IPS-18a (cell line): ENCODE results near the gene LYRM7.

Experiments used
- H3K27ac ChIP-seq: one replicate; pipeline ENCODE4 v1.5.1; 2013; ENCODE audit warnings: low read length
- H3K27me3 ChIP-seq: one replicate; pipeline ENCODE4 v1.6.1; 2013; ENCODE audit warnings: mild to moderate bottlenecking, low read length; ENCODE audit not compliant: control insufficient read depth, insufficient read depth
- H3K36me3 ChIP-seq: one replicate; pipeline ENCODE4 v1.6.1; 2013; ENCODE audit warnings: low read depth, low read length; ENCODE audit not compliant: control insufficient read depth
- H3K4me1 ChIP-seq: one replicate; pipeline ENCODE4 v1.6.1; 2013; ENCODE audit warnings: low read depth, low read length; ENCODE audit not compliant: control insufficient read depth
- H3K4me3 ChIP-seq: one replicate; pipeline ENCODE4 v1.5.1; 2013; ENCODE audit warnings: low read length
- H3K9ac ChIP-seq: one replicate; pipeline ENCODE4 v1.6.1; 2013; ENCODE audit warnings: mild to moderate bottlenecking, low read length, moderate library complexity
- H3K9me3 ChIP-seq: one replicate; pipeline ENCODE4 v1.6.1; 2013; ENCODE audit warnings: low read depth, low read length; ENCODE audit not compliant: control insufficient read depth

Gene LYRM7

GRCh38 chr5:131222731-131223130 lies 52.0 kb downstream of the LYRM7 start:
- Histone ChIP-seq H3K9ac (no peak overlapping the region), H3K27me3 (no peaks in the 10 kb centered on the region), H3K4me3 (no peak overlapping the region), H3K4me1 (no peaks in the 10 kb centered on the region), H3K27ac (no peak overlapping the region), H3K36me3 (no peaks in the 10 kb centered on the region), H3K9me3 (no peaks in the 10 kb centered on the region)

GRCh38 chr5:131223751-131224386 lies 53.1 kb downstream of the LYRM7 start:
- no peak overlapping the region for H3K27ac ChIP-seq
- H3K9ac ChIP-seq = no peak overlapping the region
- no peaks in the 10 kb centered on the region for H3K36me3 ChIP-seq
- H3K27me3 ChIP-seq = no peaks in the 10 kb centered on the region
- H3K4me3 ChIP-seq = no peak overlapping the region
- H3K9me3 ChIP-seq = no peaks in the 10 kb centered on the region
- H3K4me1 ChIP-seq = no peaks in the 10 kb centered on the region

GRCh38 chr5:131224387-131225201 lies 53.9 kb downstream of the LYRM7 start:
- no peak overlapping the region for H3K4me3 ChIP-seq
- no peak overlapping the region for H3K27ac ChIP-seq
- no peaks in the 10 kb centered on the region for H3K36me3 ChIP-seq
- H3K27me3 ChIP-seq = no peaks in the 10 kb centered on the region
- no peaks in the 10 kb centered on the region for H3K4me1 ChIP-seq
- H3K9me3 ChIP-seq = no peaks in the 10 kb centered on the region
- H3K9ac ChIP-seq = no peak overlapping the region

GRCh38 chr5:131225282-131225974 lies 54.7 kb downstream of the LYRM7 start:
- Histone ChIP-seq H3K36me3 (no peaks in the 10 kb centered on the region), H3K9ac (no peak overlapping the region), H3K27ac (no peak overlapping the region), H3K27me3 (no peaks in the 10 kb centered on the region), H3K4me1 (peaks cover 5% of the 10 kb centered on the region), H3K9me3 (no peaks in the 10 kb centered on the region), H3K4me3 (no peak overlapping the region)

GRCh38 chr5:131226899-131227298 lies 56.2 kb downstream of the LYRM7 start:
- no peaks in the 10 kb centered on the region for H3K36me3 ChIP-seq
- H3K27ac ChIP-seq = no peak overlapping the region
- no peak overlapping the region for H3K9ac ChIP-seq
- no peak overlapping the region for H3K4me3 ChIP-seq
- no peaks in the 10 kb centered on the region for H3K27me3 ChIP-seq
- no peaks in the 10 kb centered on the region for H3K9me3 ChIP-seq
- H3K4me1 ChIP-seq = peaks cover 6% of the 10 kb centered on the region

GRCh38 chr5:131228646-131229045 lies 57.9 kb downstream of the LYRM7 start:
- H3K4me1 ChIP-seq = peaks cover 6% of the 10 kb centered on the region
- no peak overlapping the region for H3K4me3 ChIP-seq
- no peak overlapping the region for H3K9ac ChIP-seq
- no peak overlapping the region for H3K27ac ChIP-seq
- no peaks in the 10 kb centered on the region for H3K9me3 ChIP-seq
- no peaks in the 10 kb centered on the region for H3K36me3 ChIP-seq
- H3K27me3 ChIP-seq = no peaks in the 10 kb centered on the region

- no peak overlapping the region for H3K27ac ChIP-seq
- no peak overlapping the region for H3K9ac ChIP-seq
Measured at GRCh38 chr5:131229623-131230022, 58.9 kb downstream of the LYRM7 start.

GRCh38 chr5:131230406-131230805 lies 59.7 kb downstream of the LYRM7 start:
- Histone ChIP-seq H3K4me3 (no peak overlapping the region), H3K27me3 (no peaks in the 10 kb centered on the region), H3K27ac (no peak overlapping the region), H3K36me3 (no peaks in the 10 kb centered on the region), H3K9ac (no peak overlapping the region), H3K4me1 (peaks cover 6% of the 10 kb centered on the region), H3K9me3 (no peaks in the 10 kb centered on the region)

More at GRCh38 chr5:131229623-131230022, 58.9 kb downstream of the LYRM7 start:
- H3K4me1 ChIP-seq = peaks cover 6% of the 10 kb centered on the region
- no peaks in the 10 kb centered on the region for H3K9me3 ChIP-seq
- H3K4me3 ChIP-seq = no peak overlapping the region
- H3K36me3 ChIP-seq = no peaks in the 10 kb centered on the region
- H3K27me3 ChIP-seq = no peaks in the 10 kb centered on the region

- Histone ChIP-seq H3K9me3 (no peaks in the 10 kb centered on the region), H3K27me3 (no peaks in the 10 kb centered on the region), H3K36me3 (no peaks in the 10 kb centered on the region), H3K4me3 (no peak overlapping the region), H3K4me1 (no peaks in the 10 kb centered on the region), H3K9ac (no peak overlapping the region), H3K27ac (no peak overlapping the region)
Measured at GRCh38 chr5:131239686-131240085, 68.9 kb downstream of the LYRM7 start.

- Histone ChIP-seq H3K27me3 (no peaks in the 10 kb centered on the region), H3K4me1 (no peaks in the 10 kb centered on the region), H3K9me3 (no peaks in the 10 kb centered on the region), H3K36me3 (no peaks in the 10 kb centered on the region), H3K9ac (no peak overlapping the region), H3K27ac (no peak overlapping the region), H3K4me3 (no peak overlapping the region)
Measured at GRCh38 chr5:131242728-131243255, 72.0 kb downstream of the LYRM7 start.

GRCh38 chr5:131245312-131245711 lies 74.6 kb downstream of the LYRM7 start:
- Histone ChIP-seq H3K9me3 (no peaks in the 10 kb centered on the region), H3K4me3 (no peak overlapping the region), H3K9ac (no peak overlapping the region), H3K4me1 (no peaks in the 10 kb centered on the region), H3K27ac (no peak overlapping the region), H3K27me3 (no peaks in the 10 kb centered on the region), H3K36me3 (no peaks in the 10 kb centered on the region)
